Cardiac muscle cell (in vitro differentiated cells and primary cell): ENCODE measurements around the gene ID3. TPM values are rescaled to one million over a fixed set of nuclear protein-coding genes. Genes with fewer than 3 reads are reported as not detected.
"Not testable (repeated sequence)": the region's sequence is repeated elsewhere in the genome, so short reads cannot be mapped to it uniquely, and the experiment has no call there.

ENCODE experiments used
- DNase-seq, 2 donors: peaks; one replicate each; pipeline versions ENCODE4 v3.0.0 to v3.0.0-alpha.2; 2010 to 2017; ENCODE audit warnings: low read depth in 1 of 2, low spot score in 1 of 2
- H3K27ac ChIP-seq: fragments of 200-600 bp; sonication (generic); 2 replicates; pipeline ENCODE4 v1.5.1; 2016
- H3K27me3 ChIP-seq: fragments of 200-600 bp; sonication (generic); 2 replicates; pipeline ENCODE4 v1.6.0; 2016; ENCODE audit warnings: control low read depth
- H3K36me3 ChIP-seq: fragments of 200-600 bp; sonication (generic); 2 replicates; pipeline ENCODE4 v1.5.1; 2016; ENCODE audit warnings: control low read depth
- H3K4me1 ChIP-seq: fragments of 200-600 bp; sonication (generic); 2 replicates; pipeline ENCODE4 v1.8.1; 2017; ENCODE audit warnings: low read depth, mild to moderate bottlenecking, mixed run types
- H3K4me3 ChIP-seq: fragments of 200-600 bp; sonication (generic); 2 replicates; pipeline ENCODE4 v1.5.1; 2016; ENCODE audit warnings: mild to moderate bottlenecking
- H3K9me3 ChIP-seq: fragments of 200-600 bp; sonication (generic); 2 replicates; pipeline ENCODE4 v1.5.1; 2017; ENCODE audit warnings: low read depth, mild to moderate bottlenecking, control low read depth
- CTCF ChIP-seq: IDR thresholded peaks from 2 replicates; pipeline ENCODE4 v1.5.1; 2012; ENCODE audit warnings: low read depth, mild to moderate bottlenecking, low read length
- polyA plus RNA-seq: library from polyadenylated mRNA; unstranded; fragments of >200 nt; fragmentation: Nextera tagmentation; extraction: Ambion mirVana; gene quantifications from 2 replicates; pipeline ENCODE4 v1.2.1, GENCODE V29; 2016
- total RNA-seq: library from RNA; depleted of rRNA; stranded (reverse); fragments of >200 nt; gene quantifications from 2 replicates; pipeline ENCODE4 v1.2.3, GENCODE V29; 2016

ID3 gene
- total and polyA plus RNA-seq, 2 experiments from 2014 or later = 703 to 784 TPM

- no peak for TF ChIP-seq CTCF
- Histone ChIP-seq H3K36me3 (no peaks in the 10 kb centered on the region), H3K27me3 (no peaks in the 10 kb centered on the region), H3K27ac (peak overlapping the region; percentile 78), H3K4me1 (peaks cover 32% of the 10 kb centered on the region), H3K9me3 (no peaks in the 10 kb centered on the region), H3K4me3 (no peak overlapping the region)
- DNase-seq = no peak
Observed at GRCh38 chr1:23590058-23590783, 30.9 kb upstream of the ID3 start.

- DNase-seq = no peak
- Histone ChIP-seq H3K4me3 (no peak overlapping the region), H3K27me3 (no peaks in the 10 kb centered on the region), H3K4me1 (peaks cover 32% of the 10 kb centered on the region), H3K27ac (peak overlapping the region; percentile 38), H3K9me3 (no peaks in the 10 kb centered on the region), H3K36me3 (no peaks in the 10 kb centered on the region)
- TF ChIP-seq CTCF = no peak
Observed at GRCh38 chr1:23589585-23589986, 30.3 kb upstream of the ID3 start.

- TF ChIP-seq CTCF = no peak
- Histone ChIP-seq H3K4me3 (no peak overlapping the region), H3K27ac (peak overlapping the region; percentile 38), H3K36me3 (no peaks in the 10 kb centered on the region), H3K9me3 (no peaks in the 10 kb centered on the region), H3K4me1 (peaks cover 32% of the 10 kb centered on the region), H3K27me3 (no peaks in the 10 kb centered on the region)
- DNase-seq = no peak
Observed at GRCh38 chr1:23588749-23589548, 29.6 kb upstream of the ID3 start.

- Histone ChIP-seq H3K4me3 (no peak overlapping the region), H3K9me3 (no peaks in the 10 kb centered on the region), H3K36me3 (no peaks in the 10 kb centered on the region), H3K27me3 (no peaks in the 10 kb centered on the region), H3K27ac (no peak overlapping the region), H3K4me1 (peaks cover 16% of the 10 kb centered on the region)
- TF ChIP-seq CTCF = no peak
- peak in 1 of 2 donors; percentile 92 for DNase-seq
Observed at GRCh38 chr1:23585321-23586022, 26.2 kb upstream of the ID3 start.

GRCh38 chr1:23583727-23584126 lies 24.4 kb upstream of the ID3 start:
- not testable (repeated sequence) for H3K9me3 ChIP-seq, DNase-seq, H3K27ac ChIP-seq, H3K27me3 ChIP-seq, H3K4me3 ChIP-seq, H3K36me3 ChIP-seq
- peaks cover 14% of the 10 kb centered on the region for H3K4me1 ChIP-seq

GRCh38 chr1:23582820-23583219 lies 23.5 kb upstream of the ID3 start:
- no peak overlapping the region for H3K27ac ChIP-seq

More at GRCh38 chr1:23582820-23583219, 23.5 kb upstream of the ID3 start:
- TF ChIP-seq CTCF = no peak
- Histone ChIP-seq H3K9me3 (no peaks in the 10 kb centered on the region), H3K4me1 (peaks cover 12% of the 10 kb centered on the region), H3K4me3 (no peak overlapping the region), H3K27me3 (no peaks in the 10 kb centered on the region), H3K36me3 (no peaks in the 10 kb centered on the region)
- DNase-seq = no peak
